Spleen (tissue), 11 donors: Measurements from ENCODE around the gene SUPT5H. TPM values are rescaled to one million over a fixed set of nuclear protein-coding genes. Genes with fewer than 3 reads are reported as not detected.

Experiments used
- DNase-seq: peaks from one replicate; pipeline ENCODE4 v3.0.0-alpha.2; 2020
- H3K27ac ChIP-seq, 8 donors: fragments of 200-600 bp; sonication (generic) in 7 of 8; 1 replicate in 4 of 8; 2 replicates in 4 of 8; pipeline versions ENCODE4 v1.5.0 to v1.8.0; 2016 to 2021; ENCODE audit warnings: inconsistent platforms in 4 of 8, mild to moderate bottlenecking in 4 of 8, moderate library complexity in 1 of 8
- H3K27me3 ChIP-seq, 7 donors: fragments of 200-600 bp; sonication (generic) in 6 of 7; replicated peaks in 1 of 7; 1 replicate in 4 of 7; 2 replicates in 3 of 7; pipeline versions ENCODE4 v1.5.0 to v1.8.0; 2016 to 2021; ENCODE audit warnings: inconsistent platforms in 3 of 7, mild to moderate bottlenecking in 1 of 7
- H3K36me3 ChIP-seq, 6 donors: fragments of 200-600 bp; sonication (generic) in 5 of 6; 1 replicate in 4 of 6; 2 replicates in 2 of 6; pipeline versions ENCODE4 v1.5.0 to v1.8.0; 2016 to 2021; ENCODE audit warnings: inconsistent platforms in 2 of 6
- H3K4me1 ChIP-seq, 6 donors: fragments of 200-600 bp; sonication (generic) in 5 of 6; 1 replicate in 3 of 6; 2 replicates in 3 of 6; pipeline versions ENCODE4 v1.5.0 to v1.8.0; 2016 to 2021; ENCODE audit warnings: inconsistent platforms in 3 of 6
- H3K4me3 ChIP-seq, 8 donors: fragments of 200-600 bp; sonication (generic) in 7 of 8; 1 replicate in 4 of 8; 2 replicates in 4 of 8; pipeline versions ENCODE4 v1.5.0 to v1.8.0; 2016 to 2021; ENCODE audit warnings: inconsistent platforms in 4 of 8, mild to moderate bottlenecking in 4 of 8, moderate library complexity in 2 of 8
- H3K9me3 ChIP-seq, 8 donors: fragments of 200-600 bp; sonication (generic) in 7 of 8; 1 replicate in 4 of 8; 2 replicates in 4 of 8; pipeline versions ENCODE4 v1.5.0 to v1.8.0; 2016 to 2021; ENCODE audit warnings: inconsistent platforms in 4 of 8
- CTCF ChIP-seq, 11 experiments: fragments of 200-600 bp in 7 of 11; fragments of 450-650 bp in 4 of 11; sonication (generic) in 4 of 11; IDR thresholded peaks in 8 of 11; conservative IDR thresholded peaks in 3 of 11; 1 replicate in 7 of 11; 2 replicates in 4 of 11; pipeline versions ENCODE4 v1.4.0 to v1.8.0; 2016 to 2021; ENCODE audit warnings: antibody characterized with exemption in 11 of 11, inconsistent platforms in 4 of 11, mild to moderate bottlenecking in 1 of 11
- POLR2A ChIP-seq, 3 donors: fragments of 450-650 bp; IDR thresholded peaks; one replicate each; pipeline ENCODE4 v1.5.1; 2017; ENCODE audit warnings: antibody characterized with exemption in 3 of 3, mild to moderate bottlenecking in 1 of 3
- POLR2AphosphoS5 ChIP-seq, 3 donors: sonication (generic); formaldehyde crosslinking; IDR thresholded peaks; one replicate each; pipeline ENCODE4 v1.5.1; 2017; ENCODE audit warnings: antibody characterized with exemption in 3 of 3
- WGBS, 5 donors: extraction: QIAGEN DNeasy Blood & Tissue Kit in 3 of 5; methylation state at CpG; one replicate each; pipeline versions ENCODE4 v1.1.5 to v1.1.7; 2013 to 2018; 5-methylcytosine and 5-hydroxymethylcytosine counted together
- intact Hi-C: fragments of 100-400 bp; cut with DNase I; formaldehyde crosslinking; loops from one replicate; pipeline ENCODE4 v1.15.0; 2023; ENCODE audit warnings: low total_unique reads
- polyA plus RNA-seq, 3 donors: library from polyadenylated mRNA; stranded (reverse); fragments of 200-250 nt; gene quantifications; one replicate each; pipeline ENCODE4 v1.2.1, GENCODE V29; 2013
- total RNA-seq, 7 donors: library from RNA; depleted of rRNA in 3 of 7; stranded (reverse); fragments of >200 nt in 3 of 7; fragmentation: NEBNext Ultra II Directional in 4 of 7; extraction: Animal tissue kit (Norgen Biotek cat#: 25700) in 4 of 7; gene quantifications; one replicate each; pipeline versions ENCODE4 v1.1.0 to v1.2.1, GENCODE V29; 2016 to 2021
- donor health status: healthy with polysubstance abuse.
- donor health status: DM: no; HTN: no; CAD: no; lungs with moderate emphysema.
- donor health status: DM: no; HTN: no; CAD: no.
- donor health status: Bipolar disorder and iron deficiency.
- donor health status: healthy.
- donor health status: DM: no; HTN: no; CAD: no.
- donor health status: DM: yes; HTN: yes; CAD: no.

The SUPT5H gene
- total and polyA plus RNA-seq, 10 donors: 95.8 to 225 (median 109) TPM

GRCh38 chr19:39502640-39503417 lies 57.4 kb downstream of the SUPT5H start:
- peak; percentile 91 for DNase-seq
- H3K36me3 ChIP-seq: no peaks in the 10 kb centered on the region
- 16 to 32% (median 19%) methylated on average over 32 to 69 of the region's 69 CpGs for WGBS, 5 donors

GRCh38 chr19:39506598-39506943 lies 61.2 kb downstream of the SUPT5H start:
- peak overlapping the region in 5 of 8 donors; percentile 44 to 74 (median 50) for H3K4me3 ChIP-seq
- peaks cover 0 to 25% (median 20%) of the 10 kb centered on the region in 6 donors for H3K4me1 ChIP-seq
- H3K27ac ChIP-seq: no peak overlapping the region
- WGBS, 5 donors: 53 to 65% (median 57%) methylated on average over 7 of the region's 7 CpGs
- intact Hi-C loops: no loop called here
- no peaks in the 10 kb centered on the region for H3K36me3 ChIP-seq
- no peak for DNase-seq
- no peaks in the 10 kb centered on the region for H3K9me3 ChIP-seq
- H3K27me3 ChIP-seq: peaks cover 0 to 91% (median 53%) of the 10 kb centered on the region in 7 donors
- TF ChIP-seq POLR2AphosphoS5 (IDR thresholded peaks at IDR 0.05) (no peak), CTCF (IDR thresholded peaks at IDR 0.05 in 8 of 11, conservative IDR thresholded peaks at IDR 0.05 in 3 of 11) (no peak)

More at GRCh38 chr19:39502640-39503417, 57.4 kb downstream of the SUPT5H start:
- TF ChIP-seq POLR2A (IDR thresholded peaks at IDR 0.05) (no peak), CTCF (IDR thresholded peaks at IDR 0.05 in 8 of 11, conservative IDR thresholded peaks at IDR 0.05 in 3 of 11) (peak in 10 of 11 experiments; percentile 9 to 94 (median 86)), POLR2AphosphoS5 (IDR thresholded peaks at IDR 0.05) (peak in 2 of 3 donors; percentile 43 to 53)
- Histone ChIP-seq H3K27ac (no peak overlapping the region), H3K9me3 (no peaks in the 10 kb centered on the region), H3K4me1 (peaks cover 12 to 42% (median 36%) of the 10 kb centered on the region in 6 donors), H3K4me3 (peak overlapping the region in 1 of 8 donors; percentile 46), H3K27me3 (peaks cover 3 to 100% (median 71%) of the 10 kb centered on the region in 7 donors)
- intact Hi-C loops: no loop called here

- DNase-seq: peak; percentile 82
- intact Hi-C loops: no loop called here
- Histone ChIP-seq H3K27me3 (peaks cover 1 to 91% (median 53%) of the 10 kb centered on the region in 7 donors), H3K4me1 (peaks cover 0 to 25% (median 20%) of the 10 kb centered on the region in 6 donors), H3K9me3 (no peaks in the 10 kb centered on the region), H3K27ac (no peak overlapping the region), H3K4me3 (peak overlapping the region; percentile 21 to 74 (median 48)), H3K36me3 (no peaks in the 10 kb centered on the region)
- TF ChIP-seq POLR2AphosphoS5 (IDR thresholded peaks at IDR 0.05): no peak
- TF ChIP-seq CTCF (IDR thresholded peaks at IDR 0.05 in 8 of 11, conservative IDR thresholded peaks at IDR 0.05 in 3 of 11): no peak
- TF ChIP-seq POLR2A (IDR thresholded peaks at IDR 0.05): no peak
- 4 to 9% (median 6%) methylated on average over 65 to 96 of the region's 96 CpGs for WGBS, 5 donors
These were observed 61.7 kb downstream of the SUPT5H start for GRCh38 chr19:39506944-39507714.
